ENCODE results near the gene FAM177A1. TPM values are rescaled to one million over a fixed set of nuclear protein-coding genes. Genes with fewer than 3 reads are reported as not detected.

FAM177A1 gene
- total and polyA plus RNA-seq, 10 of the 15 experiments (the other 5 are each of a cell fraction or from before 2014, with no cell fraction given), result 5.3 to 38.6 (median 20.7) TPM

- peak; percentile 86 for TF ChIP-seq GABPA (IDR thresholded peaks at IDR 0.05; ENCODE audit: low read depth)
- no peak for TF ChIP-seq ASH2L (IDR thresholded peaks at IDR 0.05; ENCODE audit: borderline replicate concordance, low read depth)
- TF ChIP-seq ZNF622 (IDR thresholded peaks at IDR 0.05), result no peak
- 0 out of 2 replicates have a peak, but pooled peaks have one; percentile 29 for TF ChIP-seq IRF4 (IDR thresholded peaks at IDR 0.05; ENCODE audit: low read depth, low read length)
- TF ChIP-seq SRF (IDR thresholded peaks at IDR 0.05; ENCODE audit: low read depth in 2 of 2, low read length in 2 of 2), result peak in 1 of 2 experiments; percentile 63; a peak in 1 of 4 replicates
- TF ChIP-seq ATF7 (IDR thresholded peaks at IDR 0.05; ENCODE audit: low read depth), result peak; percentile 25
- TF ChIP-seq, protein P1, sequence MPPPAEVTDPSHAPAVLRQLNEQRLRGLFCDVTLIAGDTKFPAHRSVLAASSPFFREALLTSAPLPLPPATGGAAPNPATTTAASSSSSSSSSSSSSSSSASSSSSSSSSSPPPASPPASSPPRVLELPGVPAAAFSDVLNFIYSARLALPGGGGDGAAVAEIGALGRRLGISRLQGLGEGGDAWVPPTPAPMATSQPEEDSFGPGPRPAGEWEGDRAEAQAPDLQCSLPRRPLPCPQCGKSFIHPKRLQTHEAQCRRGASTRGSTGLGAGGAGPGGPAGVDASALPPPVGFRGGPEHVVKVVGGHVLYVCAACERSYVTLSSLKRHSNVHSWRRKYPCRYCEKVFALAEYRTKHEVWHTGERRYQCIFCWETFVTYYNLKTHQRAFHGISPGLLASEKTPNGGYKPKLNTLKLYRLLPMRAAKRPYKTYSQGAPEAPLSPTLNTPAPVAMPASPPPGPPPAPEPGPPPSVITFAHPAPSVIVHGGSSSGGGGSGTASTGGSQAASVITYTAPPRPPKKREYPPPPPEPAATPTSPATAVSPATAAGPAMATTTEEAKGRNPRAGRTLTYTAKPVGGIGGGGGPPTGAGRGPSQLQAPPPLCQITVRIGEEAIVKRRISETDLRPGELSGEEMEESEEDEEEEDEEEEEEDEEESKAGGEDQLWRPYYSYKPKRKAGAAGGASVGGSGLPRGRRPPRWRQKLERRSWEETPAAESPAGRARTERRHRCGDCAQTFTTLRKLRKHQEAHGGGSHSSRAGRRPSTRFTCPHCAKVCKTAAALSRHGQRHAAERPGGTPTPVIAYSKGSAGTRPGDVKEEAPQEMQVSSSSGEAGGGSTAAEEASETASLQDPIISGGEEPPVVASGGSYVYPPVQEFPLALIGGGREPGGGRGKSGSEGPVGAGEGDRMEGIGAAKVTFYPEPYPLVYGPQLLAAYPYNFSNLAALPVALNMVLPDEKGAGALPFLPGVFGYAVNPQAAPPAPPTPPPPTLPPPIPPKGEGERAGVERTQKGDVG (CRISPR knock-in tag; IDR thresholded peaks at IDR 0.05), result no peak
- TF ChIP-seq SPI1 (IDR thresholded peaks at IDR 0.05; ENCODE audit: borderline replicate concordance, insufficient read depth, low read depth, low read length), result peak; percentile 51; the same call in 1 of the 2 replicates
- TF ChIP-seq ZNF24 (IDR thresholded peaks at IDR 0.05), result no peak
- no peak for TF ChIP-seq CUX1 (IDR thresholded peaks at IDR 0.05; ENCODE audit: insufficient replicate concordance, low read depth, low read length)
- no peak; the same call in none of the 2 replicates for TF ChIP-seq NKRF (conservative IDR thresholded peaks at IDR 0.05)
- TF ChIP-seq FOS (IDR thresholded peaks at IDR 0.05; ENCODE audit: borderline replicate concordance, extremely low read depth, insufficient read length), result no peak
- TF ChIP-seq NFXL1 (IDR thresholded peaks at IDR 0.05; ENCODE audit: borderline replicate concordance), result no peak
- TF ChIP-seq ZNF207 (IDR thresholded peaks at IDR 0.05; ENCODE audit: borderline replicate concordance), result peak; percentile 54; the same call in 1 of the 2 replicates
- no peak for TF ChIP-seq EED (IDR thresholded peaks at IDR 0.05; ENCODE audit: low read depth)
- TF ChIP-seq, protein P2, sequence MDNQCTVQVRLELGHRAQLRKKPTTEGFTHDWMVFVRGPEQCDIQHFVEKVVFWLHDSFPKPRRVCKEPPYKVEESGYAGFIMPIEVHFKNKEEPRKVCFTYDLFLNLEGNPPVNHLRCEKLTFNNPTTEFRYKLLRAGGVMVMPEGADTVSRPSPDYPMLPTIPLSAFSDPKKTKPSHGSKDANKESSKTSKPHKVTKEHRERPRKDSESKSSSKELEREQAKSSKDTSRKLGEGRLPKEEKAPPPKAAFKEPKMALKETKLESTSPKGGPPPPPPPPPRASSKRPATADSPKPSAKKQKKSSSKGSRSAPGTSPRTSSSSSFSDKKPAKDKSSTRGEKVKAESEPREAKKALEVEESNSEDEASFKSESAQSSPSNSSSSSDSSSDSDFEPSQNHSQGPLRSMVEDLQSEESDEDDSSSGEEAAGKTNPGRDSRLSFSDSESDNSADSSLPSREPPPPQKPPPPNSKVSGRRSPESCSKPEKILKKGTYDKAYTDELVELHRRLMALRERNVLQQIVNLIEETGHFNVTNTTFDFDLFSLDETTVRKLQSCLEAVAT (IDR thresholded peaks at IDR 0.05), result no peak
- peak; percentile 70 for TF ChIP-seq LARP7 (IDR thresholded peaks at IDR 0.05)
Measured at GRCh38 chr14:35121887-35122695, 76.0 kb downstream of the FAM177A1 start, which contains the start of the genes PPP2R3C and PRORP (continued).

Data from GM12878 (cell line).